HG03521 (cell line): ENCODE measurements around the gene TMED10.
"Not testable (repeated sequence)": the region's sequence is repeated elsewhere in the genome, so short reads cannot be mapped to it uniquely, and the experiment has no call there.

ENCODE experiments used
- ATAC-seq: cut with Tn5 transposase; IDR thresholded peaks from one replicate; pipeline ENCODE4 v1.9.1; 2021; ENCODE audit warnings: mild to moderate bottlenecking, moderate library complexity; ENCODE audit not compliant: unreplicated experiment

TMED10 gene

DNA sequence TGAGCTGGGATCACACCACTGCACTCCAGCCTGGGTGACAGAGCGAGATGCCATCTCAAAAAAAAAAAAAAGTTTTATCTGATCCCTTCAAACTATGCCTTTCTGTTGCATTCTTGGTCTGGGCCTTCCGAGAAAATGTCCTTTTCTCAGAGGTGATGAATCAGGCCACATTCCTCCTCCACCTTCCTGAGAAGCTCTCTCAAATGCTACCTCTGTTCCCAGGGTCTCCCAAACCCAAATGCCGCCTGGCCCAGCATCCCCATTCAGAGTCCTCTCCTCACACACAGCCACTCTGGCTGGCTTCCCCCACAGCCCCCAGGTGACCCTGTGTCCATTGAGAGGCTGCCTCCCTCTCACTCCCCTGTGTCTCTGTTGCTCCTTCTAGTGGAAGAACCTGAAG, 19.7 kb upstream of the TMED10 start:
- ATAC-seq = no peak

GRCh38 chr14:75191100-75191499, 14.7 kb upstream of the TMED10 start:
- no peak for ATAC-seq

DNA sequence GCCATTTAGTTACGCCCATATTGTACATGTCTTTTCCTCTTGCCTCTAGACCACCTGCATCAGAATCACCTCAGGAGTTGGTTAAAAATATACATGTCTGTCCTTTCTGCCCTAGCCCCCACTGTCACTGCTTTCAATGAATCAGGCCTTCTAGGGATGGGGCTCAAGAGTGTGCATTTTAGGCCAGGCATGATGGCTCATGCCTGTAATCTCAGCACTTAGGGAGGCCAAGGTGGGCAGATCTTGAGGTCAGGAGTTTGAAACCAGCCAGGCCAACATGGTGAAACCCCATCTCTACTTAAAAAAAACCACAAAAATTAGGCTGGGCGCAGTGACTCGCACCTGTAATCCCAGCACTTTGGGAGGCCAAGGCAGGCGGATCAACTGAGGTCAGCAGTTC, 13.6 kb upstream of the TMED10 start:
- no peak for ATAC-seq

DNA sequence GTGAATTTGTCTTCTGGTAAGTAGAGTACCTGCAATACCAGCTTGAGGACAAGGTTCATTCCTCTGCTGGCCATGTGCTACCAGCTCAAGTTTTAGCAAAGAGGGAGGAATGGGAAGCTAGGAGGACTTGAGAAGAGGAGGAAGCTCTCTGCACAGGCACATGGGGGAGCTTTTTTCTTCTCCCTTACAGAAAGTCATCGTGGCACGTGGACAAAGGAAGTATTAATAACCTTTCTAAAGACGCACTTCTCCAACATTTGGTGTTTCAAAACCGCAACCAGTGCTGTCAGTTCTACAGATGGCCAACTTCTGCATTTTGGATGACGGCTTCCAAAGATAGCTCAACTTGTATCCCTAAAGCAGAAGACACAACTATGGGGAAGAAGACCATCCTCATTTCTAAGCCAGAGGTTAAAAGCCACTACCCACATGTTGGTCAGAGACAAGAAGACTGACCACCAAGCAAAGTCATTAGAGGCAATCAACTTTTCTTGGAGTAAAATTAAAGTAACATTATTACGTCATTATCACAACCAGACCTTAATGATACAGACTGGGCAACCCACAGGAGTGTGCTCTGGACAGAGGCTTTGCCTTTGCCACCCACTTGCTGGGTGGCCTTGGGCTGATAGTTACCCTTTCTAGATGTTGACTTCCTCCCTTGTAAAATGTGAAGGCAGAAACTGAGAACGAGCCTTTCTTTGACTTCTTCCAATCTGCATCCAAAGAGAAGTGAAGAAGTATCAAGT, 12.3 kb upstream of the TMED10 start:
- ATAC-seq = no peak

DNA sequence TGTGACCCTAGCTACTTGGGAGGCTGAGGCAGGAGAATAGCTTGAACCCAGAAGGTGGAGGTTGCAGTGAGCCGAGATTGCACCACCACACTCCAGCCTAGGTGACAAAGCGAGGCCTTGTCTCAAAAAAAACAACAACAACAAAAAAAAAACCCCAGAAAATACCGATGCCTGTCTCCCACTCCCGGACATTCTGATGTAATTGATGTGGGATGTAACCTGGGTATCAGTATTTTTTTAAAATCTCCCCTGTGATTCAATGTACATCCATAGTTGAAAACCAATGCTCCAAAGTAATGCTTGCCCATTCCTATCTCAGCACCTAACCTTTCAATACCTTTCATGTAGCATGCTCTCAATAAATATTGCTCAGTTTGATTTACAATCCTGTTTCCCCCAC, 11.7 kb upstream of the TMED10 start:
- ATAC-seq = no peak

DNA sequence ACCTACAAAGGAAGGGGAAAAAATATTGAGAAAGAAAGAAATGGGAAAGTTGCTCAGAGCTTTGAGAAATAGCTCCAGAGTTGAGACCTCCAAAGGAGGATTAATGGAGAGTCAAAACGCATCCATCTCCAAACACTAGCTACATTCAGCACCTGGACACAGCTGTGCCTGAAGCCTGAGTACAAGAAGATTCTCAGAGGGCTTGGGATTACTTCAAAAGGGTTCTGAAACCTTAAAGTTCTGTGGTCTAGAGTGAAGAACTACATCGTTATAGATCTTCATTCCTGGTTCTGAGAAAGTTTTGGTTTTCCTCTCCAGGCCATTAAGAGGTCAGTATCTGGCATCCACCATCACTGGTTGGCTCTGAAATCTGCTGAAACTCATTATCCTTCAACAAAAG, 10.5 kb upstream of the TMED10 start:
- ATAC-seq = no peak

DNA sequence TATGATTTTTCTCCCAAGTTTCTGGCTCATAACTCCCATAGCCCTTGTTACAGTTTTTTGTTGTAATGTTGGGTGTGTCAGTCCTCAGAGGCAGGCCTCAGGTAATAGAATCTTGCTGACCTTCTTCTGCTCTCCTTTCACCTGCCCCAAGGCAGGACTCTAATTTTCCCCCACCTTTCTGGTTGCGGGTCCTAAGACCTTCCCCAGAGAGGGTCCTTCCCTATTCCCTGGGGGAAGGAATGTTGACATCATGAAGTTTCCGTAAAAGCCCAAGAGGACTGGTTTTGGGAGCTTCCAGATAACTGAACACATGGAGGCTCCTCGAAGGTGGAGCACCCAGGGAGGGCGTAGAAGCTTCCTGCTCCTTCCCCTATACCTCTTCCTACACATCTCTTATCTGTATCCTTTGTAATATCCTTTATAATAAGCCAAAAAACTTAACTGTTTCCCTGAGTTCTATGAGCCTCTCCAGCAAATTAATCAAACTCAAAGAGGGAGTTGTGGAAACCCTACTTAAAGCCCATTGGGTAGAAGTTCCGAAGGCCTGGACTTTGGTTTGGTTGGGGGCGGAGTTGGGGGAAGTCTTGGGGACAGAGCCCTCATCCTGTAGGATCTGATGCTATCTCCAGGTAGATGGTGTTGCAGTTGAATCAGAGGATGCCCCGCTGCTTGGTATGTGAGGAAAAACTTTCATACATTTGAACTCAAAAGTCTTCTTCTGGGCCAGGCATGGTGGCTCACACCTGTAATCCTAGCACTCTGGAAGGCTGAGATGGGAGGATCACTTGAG, 9.0 kb upstream of the TMED10 start:
- ATAC-seq = no peak

DNA sequence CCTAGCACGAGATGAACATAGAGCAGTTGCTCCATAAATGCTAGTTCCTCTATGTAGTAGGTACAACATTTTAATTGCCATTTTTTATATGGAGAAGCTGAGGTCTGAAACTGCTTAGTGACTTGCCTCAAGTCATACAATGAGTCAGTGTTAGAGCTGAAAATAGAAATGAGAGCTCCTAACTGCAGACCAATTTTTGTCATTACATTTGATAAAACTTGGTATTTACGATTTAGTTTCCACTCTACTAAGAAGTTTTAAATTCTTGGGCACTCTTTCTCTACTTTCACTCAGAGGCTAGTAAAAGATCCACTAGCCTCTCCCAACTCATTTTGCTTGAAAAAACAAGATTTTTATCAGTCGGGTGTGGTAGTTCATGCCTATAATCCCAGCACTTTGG, 8.1 kb upstream of the TMED10 start:
- no peak for ATAC-seq

DNA sequence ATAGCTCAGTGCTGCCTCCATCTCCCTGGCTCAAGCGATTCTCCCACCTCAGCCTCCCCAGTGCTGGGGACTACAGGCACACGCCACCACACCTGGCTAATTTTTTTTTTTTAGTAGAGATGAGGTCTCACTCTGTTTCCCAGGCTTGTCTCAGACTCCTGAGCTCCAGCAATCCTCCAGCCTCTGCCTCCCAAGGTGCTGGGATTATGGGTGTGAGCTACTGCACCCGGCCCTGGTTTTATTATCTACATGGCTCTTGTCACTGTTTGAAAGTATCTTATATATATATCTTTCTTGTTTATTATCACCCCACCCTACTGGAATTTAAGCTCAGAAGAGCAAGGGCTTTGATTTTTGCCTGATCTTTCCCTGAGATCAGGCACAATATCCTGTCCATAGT, 7.6 kb upstream of the TMED10 start:
- ATAC-seq = no peak

DNA sequence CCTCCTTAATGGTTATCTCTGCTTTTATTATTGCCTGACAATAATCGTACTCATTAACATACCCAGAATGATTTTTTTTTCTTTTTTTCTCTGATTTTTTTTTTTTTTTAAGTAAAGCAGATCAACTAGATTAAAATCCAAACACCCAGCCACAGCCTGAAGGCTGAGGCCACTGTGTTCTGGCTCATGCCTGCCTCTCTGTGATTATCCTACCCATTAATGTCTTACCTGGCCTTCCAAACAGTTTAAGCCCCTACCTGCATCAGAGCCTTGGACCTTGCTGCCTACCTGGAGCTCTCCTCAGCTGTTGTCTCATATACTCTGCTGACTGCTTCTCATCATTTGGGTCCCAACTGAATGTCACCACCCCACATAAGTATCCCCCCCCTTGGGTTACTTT, 6.8 kb upstream of the TMED10 start:
- no peak for ATAC-seq

- ATAC-seq = no peak
Observed at GRCh38 chr14:75182821-75183220, 6.4 kb upstream of the TMED10 start.

DNA sequence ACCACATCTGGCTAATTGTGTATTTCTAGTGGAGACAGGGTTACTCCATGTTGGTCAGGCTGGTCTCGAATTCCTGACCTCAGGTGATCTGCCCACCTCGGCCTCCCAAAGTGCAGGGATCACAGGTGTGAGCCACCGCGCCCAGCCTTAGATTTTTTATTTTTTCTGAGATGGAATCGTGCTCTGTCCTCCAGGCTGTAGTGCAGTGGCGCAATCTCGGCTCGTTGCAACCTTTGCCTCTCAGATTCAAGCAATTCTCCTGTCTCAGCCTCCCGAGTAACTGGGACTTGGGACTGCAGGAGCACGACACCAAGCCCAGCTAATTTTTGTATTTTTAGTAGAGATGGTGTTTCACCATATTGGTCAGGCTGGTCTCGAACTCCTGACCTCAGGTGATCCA, 5.8 kb upstream of the TMED10 start:
- ATAC-seq = not testable (repeated sequence)

DNA sequence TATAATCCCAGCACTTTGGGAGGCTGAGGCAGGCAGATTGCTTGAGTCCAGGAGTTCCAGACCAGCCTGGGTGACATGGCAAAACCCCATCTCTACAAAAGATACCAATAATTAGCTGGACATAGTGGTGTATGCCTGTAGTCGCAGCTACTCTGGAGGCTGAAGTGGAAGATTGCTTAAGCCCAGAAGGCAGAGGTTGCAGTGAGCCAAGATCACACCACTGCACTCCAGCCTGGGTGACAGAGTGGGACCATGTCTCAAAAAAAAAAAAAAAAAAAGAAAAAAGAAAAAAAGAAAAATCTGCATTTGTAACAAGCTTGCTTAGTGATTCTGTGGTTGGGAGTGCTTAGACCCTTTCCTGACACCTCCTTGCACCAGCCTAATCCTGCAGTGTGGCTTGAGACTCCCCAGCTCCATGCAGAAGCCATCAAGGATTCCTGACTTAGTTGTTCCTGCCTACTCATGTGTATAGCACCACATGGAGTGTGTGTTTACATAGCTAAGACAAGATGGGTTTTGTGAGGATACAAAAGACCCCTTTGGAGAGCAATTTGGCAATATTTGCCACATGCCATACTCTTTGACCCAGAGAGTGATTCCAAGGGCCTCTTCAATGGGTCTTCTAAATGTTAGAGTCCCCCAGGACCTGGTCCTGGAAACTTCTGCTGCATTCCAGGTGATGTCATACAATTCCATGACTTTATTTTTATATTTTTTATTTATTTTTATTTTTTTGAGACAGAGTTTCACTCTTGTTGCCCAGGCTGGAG, 5.1 kb upstream of the TMED10 start:
- no peak for ATAC-seq

DNA sequence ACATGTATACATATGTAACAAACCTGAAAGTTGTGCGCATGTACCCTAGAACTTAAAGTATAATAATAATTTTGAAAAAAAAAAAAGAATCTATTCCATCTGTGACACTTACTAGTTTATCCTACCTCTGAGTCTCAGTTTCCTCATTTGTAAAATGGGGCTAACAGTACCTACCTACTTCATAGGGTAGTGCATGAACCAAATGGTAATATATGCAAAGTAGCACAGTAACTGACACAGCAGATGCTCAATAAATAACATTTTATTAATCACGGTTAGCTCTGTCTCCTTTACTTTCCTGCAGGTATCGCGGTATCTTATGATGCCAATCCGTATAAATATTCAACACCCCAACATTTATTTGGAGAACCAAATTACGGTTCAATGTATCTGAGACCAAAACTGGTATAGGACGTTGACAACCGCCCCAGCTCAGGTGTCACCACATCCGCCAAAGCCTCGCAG, 703 bp downstream of the TMED10 start:
- ATAC-seq = peak; percentile 5

DNA sequence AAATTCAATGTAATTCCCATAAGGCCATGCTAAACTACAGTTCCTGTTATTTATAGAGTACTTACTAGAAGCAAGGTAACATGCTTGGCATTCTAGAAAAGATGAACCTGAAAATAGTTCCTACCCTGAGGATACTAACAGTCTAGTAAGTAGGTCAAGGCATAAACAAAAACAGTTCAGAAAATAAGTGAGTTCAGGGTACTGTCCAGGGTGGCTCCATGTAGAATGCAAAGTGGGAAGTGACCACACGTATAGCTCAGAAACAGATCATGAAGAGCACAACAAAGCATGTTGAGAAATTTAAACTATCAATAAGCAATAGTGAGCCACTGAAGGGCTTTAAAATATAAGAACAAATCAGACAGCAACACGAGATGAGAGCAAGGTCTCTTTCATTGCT, 2.3 kb downstream of the TMED10 start:
- no peak for ATAC-seq

DNA sequence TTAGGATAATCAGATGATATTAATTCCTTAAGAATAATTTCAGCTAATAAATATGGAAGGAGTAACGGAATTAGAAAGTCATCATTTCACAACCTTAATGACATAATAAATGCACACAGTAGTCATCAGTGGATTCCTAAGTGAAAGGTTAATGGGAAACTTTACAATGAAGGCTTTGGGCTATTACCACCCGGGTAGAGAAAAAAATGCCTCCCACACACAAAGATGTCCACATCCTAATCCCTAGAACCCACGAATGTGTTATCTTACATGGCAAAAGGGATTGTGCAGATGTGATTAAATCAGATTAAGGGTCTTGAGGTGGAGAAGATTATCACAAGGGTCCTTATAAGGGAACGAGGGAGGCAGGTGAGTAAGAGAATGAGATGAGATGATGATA, 5.6 kb downstream of the TMED10 start:
- ATAC-seq = no peak

- ATAC-seq = no peak
Observed at GRCh38 chr14:75168586-75169335, 7.7 kb downstream of the TMED10 start.

GRCh38 chr14:75167325-75167724, 9.1 kb downstream of the TMED10 start:
- no peak for ATAC-seq

GRCh38 chr14:75165586-75166391, 10.6 kb downstream of the TMED10 start:
- no peak for ATAC-seq

DNA sequence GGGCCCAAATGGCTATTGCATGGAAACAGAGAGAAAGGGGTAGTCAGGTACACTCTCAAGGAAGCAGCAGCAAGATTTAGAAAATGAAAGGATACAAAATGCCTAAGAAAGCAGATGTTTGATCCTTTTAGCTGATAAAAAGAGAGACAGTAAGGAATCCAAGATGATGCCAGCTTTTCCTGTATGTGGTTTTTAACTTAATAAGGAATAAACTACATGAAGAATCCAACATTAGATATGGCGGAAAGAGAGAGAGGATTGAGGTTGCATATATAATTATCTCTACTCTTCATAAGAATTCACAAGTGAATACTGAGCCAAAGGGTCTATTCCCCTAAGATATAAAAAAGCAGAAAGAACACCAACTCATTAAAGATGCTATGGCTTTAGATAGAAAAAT, 11.6 kb downstream of the TMED10 start:
- no peak for ATAC-seq
